ENCODE measurements around the gene ILKAP.

ILKAP gene

DNA sequence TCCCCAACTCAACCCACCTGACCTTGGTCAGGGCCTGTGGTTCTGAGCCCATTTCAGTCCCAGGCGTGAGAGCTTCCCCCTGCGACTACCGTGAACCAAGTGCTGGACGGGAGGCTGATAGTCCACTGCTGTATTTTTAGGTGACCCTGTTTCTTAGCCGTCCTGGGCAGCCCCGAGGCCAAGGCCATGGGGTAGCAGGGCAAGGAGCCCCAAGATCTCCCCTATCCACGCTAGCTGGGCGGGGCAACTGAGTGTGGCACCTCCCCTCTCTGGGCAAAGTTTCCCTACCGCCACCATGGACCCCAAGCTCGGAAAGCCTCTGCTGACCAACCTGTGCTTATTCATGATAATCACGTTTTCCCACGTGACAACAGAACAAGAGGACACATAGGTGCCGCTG, 65.6 kb downstream of the ILKAP start:
- no peak for DNase-seq (ENCODE audit: low spot score)

DNA sequence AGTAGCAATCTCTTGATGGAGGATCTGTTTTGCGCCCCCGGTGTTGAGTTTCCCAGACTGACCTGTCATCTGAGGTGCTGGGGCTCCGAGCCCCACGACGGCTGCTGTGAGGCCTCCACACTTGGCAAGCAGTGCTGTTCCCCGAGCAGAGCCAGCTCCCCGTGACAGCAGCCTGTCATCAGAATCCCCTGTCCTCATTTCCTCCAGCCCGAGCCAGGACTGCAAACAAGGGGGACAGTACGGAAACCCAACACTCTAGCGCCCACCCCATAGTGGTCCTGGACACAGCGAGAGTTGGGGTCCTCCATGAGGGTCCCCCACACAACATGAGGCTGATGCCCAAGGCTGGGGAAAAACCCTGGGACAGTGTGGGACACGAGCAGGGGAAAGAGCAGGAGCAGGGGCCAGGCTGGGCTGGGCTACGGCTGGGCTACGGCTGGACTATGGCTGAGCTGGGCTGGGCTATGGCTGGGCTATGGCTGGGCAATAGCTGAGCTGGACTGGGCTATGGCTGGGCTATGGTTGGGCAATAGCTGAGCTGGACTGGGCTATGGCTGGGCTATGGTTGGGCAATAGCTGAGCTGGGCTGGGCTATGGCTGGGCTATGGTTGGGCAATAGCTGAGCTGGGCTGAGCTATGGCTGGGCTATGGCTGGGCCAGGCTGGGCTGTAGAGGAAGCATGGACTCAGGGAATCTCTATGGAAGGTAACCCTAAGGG, 66.5 kb downstream of the ILKAP start:
- no peak for DNase-seq (ENCODE audit: low spot score)

DNA sequence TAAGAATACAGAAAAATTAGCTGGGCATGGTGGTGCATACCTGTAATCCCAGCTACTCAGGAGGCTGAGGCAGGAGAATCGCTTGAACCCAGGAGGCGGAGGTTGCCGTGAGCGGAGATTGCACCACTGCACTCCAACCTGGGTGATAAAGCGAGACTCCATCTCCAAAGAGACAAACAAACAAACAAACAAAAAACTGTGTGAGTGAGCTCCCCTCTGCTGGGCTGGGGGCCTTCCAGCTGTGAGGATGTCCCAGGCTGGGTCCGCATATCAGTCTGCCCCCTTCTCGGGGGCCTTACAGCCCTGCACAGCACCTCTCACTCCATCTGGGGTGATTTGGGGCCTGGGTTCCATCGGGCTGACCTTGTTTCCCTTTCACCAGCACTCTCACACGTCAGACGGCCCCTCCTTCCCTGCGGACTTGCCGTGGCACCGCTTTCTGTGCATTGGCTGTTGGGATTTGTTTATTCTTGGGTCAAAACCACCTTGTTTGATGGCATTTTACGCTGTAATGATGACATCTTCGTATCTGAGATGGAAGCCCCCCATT, 67.8 kb downstream of the ILKAP start:
- DNase-seq (ENCODE audit: low spot score) = no peak

DNA sequence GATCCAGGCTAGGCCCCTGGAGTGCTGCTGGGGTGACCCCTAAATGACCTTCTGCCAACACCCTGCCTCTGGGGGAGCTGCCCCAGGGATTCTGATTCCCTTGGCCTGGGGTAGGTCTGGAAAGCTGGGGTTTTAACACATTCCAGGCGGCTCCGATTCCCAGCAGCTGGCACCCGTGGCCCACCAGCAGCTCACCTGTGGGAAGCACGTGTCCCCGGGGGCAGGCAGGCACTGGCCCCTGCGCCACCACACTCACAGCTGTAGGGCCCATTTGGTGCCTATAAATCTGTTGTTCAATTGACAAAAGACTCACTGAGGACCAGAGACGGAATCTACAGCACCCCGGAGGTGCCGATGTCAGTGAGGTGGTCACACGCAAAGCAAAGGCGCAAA, 69.1 kb downstream of the ILKAP start:
- no peak for DNase-seq (ENCODE audit: low spot score)

DNA sequence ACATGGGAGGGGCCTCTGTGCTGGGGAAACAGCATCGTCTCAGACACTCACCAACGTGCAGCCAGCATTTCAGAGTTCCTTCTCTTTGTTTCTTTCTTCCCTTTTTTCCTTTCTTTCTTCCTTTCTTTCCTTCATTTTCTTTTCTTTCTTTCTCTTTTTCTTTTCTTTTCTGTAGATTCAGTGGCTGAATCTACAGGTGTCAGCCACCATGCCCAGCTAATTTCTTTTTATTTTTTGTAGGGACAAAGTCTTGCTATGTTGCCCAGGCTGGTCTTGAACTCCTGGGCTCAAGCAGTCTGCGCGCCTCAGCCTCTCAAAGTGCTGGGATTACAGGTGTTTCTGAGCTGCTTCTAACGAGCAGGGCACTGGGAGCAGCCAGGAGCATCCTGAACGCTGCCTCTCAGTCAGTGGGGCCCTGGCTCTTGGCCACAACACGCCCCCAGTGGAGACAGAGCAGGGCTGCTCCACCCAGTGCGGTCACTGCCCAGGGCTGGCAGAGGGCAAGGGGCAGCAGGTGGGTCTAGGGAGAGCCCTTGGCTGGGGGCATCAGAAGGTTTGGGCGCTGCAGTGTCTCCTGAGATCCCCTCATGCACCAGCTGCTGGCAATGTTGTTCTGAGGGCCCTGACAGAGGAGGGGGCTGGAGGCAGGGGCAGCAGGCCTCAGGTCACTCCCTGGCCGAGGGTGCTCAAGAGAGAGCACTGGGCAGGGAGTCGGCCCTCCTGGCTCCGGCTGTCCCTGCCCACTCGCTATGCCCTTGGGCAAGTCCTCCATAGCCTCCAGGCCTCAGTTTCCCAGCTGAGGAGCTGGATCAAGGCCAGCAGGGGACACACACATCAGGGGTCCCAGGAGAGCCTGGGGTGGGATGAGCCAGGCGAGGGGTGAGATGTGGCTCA, 69.7 kb downstream of the ILKAP start:
- no peak for DNase-seq (ENCODE audit: low spot score)

DNA sequence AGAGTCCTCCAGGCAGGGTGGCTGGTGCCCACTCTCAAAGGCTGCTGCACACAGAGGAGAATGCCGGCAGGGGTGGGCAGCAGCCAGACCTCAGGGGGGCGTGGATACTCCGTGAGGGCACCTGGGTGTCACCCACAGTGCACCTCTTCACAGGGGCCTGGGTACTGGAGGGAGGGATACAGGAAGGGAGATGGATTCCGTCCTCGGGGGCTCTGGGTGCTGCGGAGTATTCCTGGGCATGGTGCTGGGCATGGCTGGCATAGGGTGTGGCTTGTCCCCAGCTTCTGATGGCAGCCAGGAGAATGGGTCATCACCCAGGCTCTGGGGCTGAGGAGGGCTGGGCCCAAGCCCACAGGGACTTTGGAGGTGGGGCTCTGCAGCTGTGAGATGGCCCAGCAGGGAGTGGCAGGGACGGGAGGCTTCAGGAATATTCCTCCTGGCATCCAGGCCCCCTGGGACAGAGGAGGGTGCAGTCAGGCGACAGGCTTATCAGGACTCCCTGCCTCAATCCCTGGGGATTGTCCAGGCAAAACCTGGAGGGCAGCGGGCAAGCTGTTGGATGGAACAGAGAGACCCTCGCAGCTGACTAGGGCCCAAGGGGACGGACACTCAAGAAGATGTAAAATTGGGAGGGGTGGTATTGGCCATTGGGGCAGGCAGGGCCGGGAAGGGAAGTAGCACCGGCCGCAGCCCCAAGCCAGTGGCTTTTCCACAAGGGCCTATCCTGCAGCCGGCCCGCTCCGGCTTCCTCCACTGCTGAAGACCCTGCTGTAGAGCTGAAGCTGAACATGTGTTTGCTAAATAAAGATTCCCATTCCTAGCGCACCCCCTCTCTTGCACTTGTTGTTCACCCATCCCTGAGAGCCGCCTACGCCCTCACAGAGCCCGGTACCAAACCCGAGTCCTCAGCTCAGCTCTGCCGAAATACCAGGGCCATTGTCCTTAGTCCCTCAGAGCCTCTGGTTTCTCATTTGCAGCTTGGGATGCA, 70.7 kb downstream of the ILKAP start:
- DNase-seq (ENCODE audit: low spot score) = no peak

DNA sequence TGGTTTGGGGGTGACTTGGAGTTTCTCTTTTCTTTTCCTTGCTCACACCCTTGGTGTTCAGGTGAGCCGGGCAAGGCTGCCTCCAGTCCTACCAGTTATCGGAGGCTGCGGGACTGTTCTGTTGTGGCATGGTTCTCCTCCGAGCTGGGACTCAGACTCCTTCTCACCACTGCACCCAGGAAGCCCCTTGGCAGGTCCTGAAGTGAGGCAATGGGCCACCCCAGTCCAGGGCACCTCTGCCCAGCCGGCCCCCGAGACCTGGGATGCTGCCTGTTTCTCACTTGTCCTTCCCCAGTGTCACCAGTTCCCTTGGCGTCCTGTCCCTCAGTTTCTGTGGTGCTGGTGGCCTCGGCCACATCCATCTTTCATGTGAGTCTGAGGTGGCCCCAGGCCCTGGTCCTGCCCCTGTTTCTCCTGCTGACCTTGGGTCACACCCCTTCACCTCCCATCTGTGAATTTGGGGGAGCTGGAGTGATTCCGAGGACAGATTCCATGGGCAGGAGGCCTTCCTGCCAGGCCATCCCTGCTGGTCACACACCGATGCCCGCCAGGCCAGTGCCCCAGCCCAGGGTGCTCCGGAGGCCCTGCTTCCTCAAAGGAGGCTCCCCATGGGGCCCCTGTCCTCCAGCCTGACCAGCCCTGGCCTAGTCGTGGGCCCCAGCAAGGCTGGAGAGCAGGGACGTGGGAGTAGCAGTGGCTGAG, 71.6 kb downstream of the ILKAP start:
- no peak for DNase-seq (ENCODE audit: low spot score)

DNA sequence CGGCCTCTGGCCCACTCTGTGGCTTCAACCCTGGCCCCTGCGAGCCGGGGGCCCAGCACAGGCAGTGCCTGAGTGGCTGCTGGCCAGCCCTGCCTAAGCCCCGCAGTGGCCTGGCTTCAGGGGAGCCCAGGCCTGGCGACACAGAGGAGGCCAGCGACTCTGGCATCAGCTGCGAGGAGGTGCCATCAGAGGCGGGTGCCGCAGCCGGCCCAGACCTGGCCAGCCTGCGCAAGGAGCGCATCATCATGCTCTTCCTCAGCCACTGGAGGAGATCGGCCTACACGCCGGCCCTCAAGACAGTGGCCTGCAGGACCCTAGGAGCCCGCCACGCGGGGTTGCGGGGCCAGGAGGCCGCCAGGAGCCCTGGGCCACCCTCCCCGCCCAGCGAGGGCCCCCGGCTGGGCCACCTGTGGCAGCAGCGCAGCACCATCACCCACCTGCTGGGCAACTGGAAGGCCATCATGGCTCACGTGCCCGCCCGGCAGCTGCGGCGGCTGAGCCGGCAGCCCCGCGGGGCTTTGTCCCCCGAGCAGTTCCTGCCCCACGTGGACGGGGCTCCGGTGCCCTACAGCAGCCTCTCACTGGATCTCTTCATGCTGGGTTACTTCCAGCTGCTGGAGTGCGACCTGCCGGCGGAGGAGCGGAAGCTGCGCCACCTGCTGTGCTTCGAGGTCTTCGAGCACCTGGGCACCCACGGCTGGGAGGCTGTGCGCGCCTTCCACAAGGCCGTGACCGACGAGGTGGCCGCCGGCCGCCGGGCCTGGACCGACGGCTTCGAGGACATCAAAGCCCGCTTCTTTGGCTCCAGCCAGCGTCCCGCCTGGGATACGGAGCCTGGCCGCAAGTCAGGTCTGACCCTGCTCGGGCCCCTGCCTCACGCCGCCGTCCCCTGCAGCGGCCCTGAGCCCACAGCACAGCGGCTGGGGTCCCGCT, 72.5 kb downstream of the ILKAP start:
- DNase-seq (ENCODE audit: low spot score) = no peak

DNA sequence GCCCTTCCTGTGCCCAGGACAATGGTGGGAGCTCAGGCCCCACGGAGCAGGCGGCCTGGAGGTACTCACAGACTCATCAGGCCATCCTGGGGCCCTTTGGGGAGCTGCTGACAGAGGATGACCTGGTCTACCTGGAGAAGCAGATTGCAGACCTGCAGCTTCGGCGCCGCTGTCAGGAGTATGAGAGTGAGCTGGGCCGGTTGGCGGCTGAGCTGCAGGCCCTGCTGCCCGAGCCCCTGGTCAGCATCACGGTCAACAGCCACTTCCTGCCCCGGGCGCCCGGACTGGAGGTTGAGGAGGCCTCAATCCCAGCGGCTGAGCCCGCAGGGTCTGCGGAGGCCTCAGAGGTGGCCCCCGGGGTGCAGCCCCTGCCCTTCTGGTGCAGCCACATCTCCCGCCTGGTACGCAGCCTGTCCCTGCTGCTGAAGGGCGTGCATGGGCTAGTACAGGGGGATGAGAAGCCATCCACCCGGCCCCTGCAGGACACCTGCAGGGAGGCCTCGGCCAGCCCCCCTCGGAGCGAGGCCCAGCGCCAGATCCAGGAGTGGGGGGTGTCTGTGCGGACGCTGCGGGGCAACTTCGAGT, 73.3 kb downstream of the ILKAP start:
- DNase-seq (ENCODE audit: low spot score) = no peak

DNA sequence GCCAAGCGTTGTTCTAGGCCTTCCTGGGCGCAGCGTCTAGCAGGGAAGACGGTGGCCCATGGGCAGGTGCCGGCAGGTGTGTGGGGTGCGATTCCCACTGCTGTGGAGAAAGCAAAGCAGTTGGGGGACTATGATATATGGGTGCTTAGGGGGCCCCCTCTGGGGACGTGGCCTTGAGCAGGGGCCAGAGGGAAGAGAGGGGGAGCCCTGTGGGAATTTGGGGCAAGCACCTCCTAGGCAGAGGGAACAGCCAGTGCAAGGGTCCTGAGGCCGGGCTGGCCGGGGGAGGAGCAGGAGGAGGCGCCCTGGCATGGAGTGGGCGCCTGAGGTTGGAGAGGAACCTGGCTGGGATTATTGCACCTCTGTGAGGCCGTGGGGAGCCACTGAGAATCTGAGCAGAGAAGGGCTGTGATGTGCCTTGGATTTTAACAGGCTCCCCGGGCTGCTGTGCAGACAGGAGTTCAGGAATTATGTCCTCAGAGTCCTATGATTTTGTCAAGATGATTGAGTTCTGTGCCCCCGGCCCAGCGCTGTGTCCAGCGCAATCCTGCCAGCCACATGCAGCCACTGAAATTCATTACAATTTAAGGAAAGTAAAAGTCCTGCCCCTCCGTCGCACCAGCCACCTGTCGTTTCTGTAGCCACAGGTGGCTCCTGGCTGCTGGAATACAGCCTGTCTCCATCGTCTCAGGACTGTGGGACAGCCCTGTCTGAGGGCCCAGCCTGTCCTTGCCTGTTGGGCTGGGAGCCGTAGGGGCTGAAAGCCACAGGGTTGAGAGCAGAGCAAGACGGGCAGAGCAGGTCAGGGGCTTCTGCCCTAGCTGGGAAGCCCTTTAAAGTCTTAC, 74.1 kb downstream of the ILKAP start:
- DNase-seq (ENCODE audit: low spot score) = no peak

DNA sequence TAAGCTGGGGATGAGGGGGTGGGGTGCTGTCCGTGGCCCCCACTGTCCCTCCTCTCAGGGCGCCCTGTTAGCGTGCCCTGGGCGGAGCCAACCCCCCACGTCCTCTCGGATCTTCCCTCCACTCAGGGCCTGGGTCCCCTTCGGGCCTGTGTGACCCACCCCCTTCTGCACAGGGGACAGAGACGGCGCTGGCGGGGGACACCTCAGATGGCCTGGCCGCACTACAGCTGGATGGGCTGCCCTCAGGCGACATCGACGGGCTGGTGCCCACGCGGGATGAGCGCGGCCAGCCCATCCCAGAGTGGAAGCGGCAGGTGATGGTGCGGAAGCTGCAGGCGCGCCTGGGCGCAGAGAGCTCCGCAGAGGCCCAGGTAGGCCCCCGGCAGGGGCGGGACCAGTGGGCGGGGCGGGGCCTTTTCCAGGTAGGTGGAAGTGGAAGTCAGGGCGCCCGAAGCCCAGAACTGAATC, 74.9 kb downstream of the ILKAP start:
- no peak for DNase-seq (ENCODE audit: low spot score)

DNA sequence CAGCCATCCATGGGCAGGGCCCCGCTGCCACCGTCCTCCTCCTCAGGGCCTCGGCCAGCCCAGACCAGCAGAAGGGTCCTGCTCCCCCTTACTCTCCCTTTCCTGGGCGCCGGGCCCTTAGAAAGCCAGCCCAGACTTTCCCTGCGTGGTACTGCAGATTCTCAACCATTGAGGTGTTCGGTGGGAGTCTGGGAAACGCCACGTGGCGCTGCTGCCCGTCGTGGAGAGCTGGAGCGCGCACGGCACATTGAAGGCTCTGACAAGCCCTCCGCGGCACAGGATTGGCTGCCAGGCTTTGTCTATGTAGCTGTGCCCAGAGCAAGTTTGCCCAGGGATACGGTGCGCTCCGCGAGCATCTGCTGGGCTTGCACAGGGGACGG, 75.4 kb downstream of the ILKAP start:
- no peak for DNase-seq (ENCODE audit: low spot score)

DNA sequence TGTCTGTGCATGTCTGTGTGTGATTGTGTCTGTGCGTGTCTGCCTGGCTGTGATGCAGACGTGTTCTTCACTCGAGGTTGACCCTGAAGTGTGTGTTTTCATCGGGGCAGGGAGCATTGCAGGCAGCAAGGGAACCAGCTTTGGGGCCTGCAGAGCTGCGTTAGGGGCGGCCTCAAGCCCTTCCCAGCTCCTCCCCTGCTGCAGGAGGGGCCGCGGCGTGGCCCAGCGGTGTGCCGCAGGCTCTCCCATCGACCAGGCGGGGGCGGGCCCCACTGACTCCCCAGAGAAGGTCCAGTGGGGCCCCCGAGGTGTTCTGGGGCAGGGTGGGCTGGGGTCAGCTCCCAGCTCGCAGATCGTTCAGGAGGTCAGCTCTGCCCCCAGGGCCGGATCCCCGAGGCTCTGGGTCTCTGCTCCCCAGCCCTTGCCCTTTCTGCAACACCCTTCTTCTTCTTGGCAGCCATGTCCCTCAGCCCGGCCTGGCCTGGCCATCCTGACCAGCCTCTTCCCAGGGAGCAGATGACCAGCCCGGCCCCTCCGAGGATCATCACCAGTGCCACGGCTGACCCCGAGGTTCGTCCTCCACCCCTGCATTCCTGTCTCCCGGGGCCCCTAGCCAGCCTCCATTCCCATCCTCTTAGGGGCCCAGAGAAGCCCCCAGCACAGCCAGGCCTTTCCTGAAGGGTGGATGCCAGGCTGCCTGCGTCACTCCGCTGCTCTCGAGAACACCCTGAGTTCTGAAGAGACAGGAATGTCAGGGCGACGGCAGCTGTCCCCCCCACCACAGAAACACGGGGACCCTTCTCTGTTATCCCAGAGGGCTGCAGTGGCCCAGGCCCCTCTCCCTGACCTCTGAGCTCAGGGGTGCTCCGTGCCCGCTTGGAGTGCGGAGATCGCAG, 76.1 kb downstream of the ILKAP start:
- DNase-seq (ENCODE audit: low spot score) = no peak

DNA sequence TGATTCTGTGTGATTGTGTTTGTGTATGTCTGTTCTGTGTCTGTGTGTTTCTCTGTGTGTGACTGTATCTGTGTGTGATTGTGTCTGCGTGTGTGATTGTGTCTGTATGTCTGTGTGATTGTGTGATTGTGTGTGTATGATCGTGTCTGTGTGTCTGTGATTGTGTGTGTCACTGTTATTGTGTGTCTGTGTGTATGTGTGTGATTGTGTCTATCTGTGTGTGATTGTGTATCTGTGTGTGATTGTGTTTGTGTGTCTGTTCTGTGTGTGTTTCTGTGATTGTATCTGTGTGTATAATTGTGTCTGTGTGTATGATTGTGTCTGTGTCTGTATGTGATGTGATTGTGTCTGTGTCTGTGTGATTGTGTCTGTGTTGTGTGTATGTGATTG, 76.7 kb downstream of the ILKAP start:
- no peak for DNase-seq (ENCODE audit: low spot score)

DNA sequence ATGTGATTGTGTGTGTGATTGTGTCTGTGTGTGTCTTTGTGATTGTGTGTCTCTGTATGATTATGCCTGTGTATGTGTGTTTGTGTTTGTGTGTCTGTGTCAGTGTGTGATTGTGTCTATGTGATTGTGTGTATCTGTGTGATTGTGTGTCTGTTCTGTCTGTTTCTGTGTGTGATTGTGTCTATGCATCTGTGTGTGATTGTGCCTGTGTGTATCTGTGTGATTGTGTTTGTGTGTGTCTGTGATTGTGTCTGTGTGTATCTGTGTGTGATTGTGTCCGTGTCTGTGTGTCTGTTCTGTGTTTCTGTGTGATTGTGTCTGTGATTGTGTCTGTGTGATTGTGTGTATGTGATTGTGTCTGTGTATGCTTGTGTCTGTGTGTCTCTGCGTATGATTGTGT, 77.2 kb downstream of the ILKAP start:
- DNase-seq (ENCODE audit: low spot score) = no peak

DNA sequence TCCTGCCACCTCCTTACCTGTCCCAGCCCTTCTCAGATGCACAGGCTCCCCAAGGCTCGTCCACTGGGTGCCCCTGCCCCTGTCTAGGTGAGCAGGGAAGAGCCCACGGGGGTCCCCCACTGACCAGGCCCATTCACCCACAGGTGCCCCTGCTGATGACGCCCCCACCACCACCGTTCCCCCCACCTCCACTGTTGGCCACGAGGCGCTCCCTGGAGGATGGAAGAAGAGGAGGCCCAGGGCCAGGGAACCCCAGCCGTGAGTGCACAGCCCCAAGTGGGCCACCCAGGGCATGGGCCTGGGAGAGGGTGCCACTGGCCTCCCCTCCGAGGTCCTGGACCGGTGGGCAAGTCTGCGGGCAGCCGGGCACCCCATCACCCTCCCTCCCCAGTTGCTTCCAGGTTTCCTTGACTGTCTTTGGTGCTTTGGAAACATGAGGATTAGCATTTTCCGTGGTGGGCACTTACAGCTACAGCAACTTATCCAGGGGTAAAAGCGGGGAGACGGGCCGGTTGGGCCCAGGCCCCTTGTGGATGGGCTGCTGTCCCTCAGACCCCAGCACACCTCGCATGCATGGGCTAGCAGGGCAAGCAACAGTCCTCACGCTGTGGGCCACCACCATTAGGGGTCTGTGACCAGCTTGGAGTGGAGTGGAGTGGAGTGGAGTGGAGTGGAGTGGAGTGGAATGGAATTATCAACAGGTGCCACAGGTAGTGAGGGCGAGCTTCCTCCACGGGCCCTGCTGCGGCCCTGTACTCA, 78.2 kb downstream of the ILKAP start:
- no peak for DNase-seq (ENCODE audit: low spot score)
